D721Med (cell line): ENCODE data around the gene USP11.

Source experiments
- DNase-seq: peaks from one replicate; pipeline ENCODE4 v3.0.0; 2011; ENCODE audit warnings: low spot score; ENCODE audit not compliant: insufficient read length
- FAIRE-seq: peaks from 2 replicates; lab custom pipeline; 2011; peaks lifted over from hg19 to GRCh38; lab: Jason Lieb, UNC
- CTCF ChIP-seq: IDR thresholded peaks from 2 replicates; pipeline ENCODE4 v1.5.1; 2012; ENCODE audit warnings: mild to moderate bottlenecking, control low read depth; ENCODE audit not compliant: insufficient read depth; ENCODE audit errors: missing control alignments

USP11 gene

GRCh38 chrX:47224896-47225290, 7.9 kb upstream of the USP11 start:
- no peak for TF ChIP-seq CTCF
- FAIRE-seq: no peak
- DNase-seq: no peak

GRCh38 chrX:47226071-47226470, 6.7 kb upstream of the USP11 start:
- no peak for TF ChIP-seq CTCF
- no peak for DNase-seq
- no peak for FAIRE-seq

GRCh38 chrX:47226531-47227333, 6.1 kb upstream of the USP11 start:
- TF ChIP-seq CTCF: no peak

GRCh38 chrX:47227334-47227583, 5.5 kb upstream of the USP11 start:
- no peak for TF ChIP-seq CTCF

More at GRCh38 chrX:47226531-47227333, 6.1 kb upstream of the USP11 start:
- FAIRE-seq (no peak), DNase-seq (no peak)

GRCh38 chrX:47228550-47229270, 4.1 kb upstream of the USP11 start:
- FAIRE-seq: no peak
- DNase-seq: no peak
- TF ChIP-seq CTCF: no peak

More at GRCh38 chrX:47227334-47227583, 5.5 kb upstream of the USP11 start:
- DNase-seq: no peak
- no peak for FAIRE-seq

GRCh38 chrX:47229427-47229826, 3.4 kb upstream of the USP11 start:
- DNase-seq (no peak), FAIRE-seq (no peak)
- TF ChIP-seq CTCF: no peak
